ENCODE results near the gene PCDHGB3.
A peak's percentile ranks its signal among the peaks of the same experiment; 100 is the strongest.
"Not testable (repeated sequence)": the region's sequence is repeated elsewhere in the genome, so short reads cannot be mapped to it uniquely, and the experiment has no call there.

The PCDHGB3 gene

DNA sequence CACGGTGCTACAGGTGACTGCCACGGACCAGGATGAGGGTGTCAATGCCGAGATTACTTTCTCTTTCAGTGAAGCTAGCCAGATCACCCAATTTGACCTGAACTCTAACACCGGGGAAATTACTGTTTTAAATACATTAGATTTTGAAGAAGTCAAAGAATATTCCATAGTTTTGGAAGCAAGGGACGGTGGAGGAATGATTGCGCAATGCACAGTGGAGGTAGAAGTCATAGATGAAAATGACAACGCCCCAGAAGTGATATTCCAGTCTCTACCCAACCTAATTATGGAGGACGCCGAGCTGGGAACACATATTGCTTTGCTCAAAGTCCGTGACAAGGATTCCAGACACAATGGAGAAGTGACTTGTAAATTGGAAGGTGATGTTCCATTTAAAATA, 18.6 kb downstream of the PCDHGB3 start:
- TF ChIP-seq, protein P1, sequence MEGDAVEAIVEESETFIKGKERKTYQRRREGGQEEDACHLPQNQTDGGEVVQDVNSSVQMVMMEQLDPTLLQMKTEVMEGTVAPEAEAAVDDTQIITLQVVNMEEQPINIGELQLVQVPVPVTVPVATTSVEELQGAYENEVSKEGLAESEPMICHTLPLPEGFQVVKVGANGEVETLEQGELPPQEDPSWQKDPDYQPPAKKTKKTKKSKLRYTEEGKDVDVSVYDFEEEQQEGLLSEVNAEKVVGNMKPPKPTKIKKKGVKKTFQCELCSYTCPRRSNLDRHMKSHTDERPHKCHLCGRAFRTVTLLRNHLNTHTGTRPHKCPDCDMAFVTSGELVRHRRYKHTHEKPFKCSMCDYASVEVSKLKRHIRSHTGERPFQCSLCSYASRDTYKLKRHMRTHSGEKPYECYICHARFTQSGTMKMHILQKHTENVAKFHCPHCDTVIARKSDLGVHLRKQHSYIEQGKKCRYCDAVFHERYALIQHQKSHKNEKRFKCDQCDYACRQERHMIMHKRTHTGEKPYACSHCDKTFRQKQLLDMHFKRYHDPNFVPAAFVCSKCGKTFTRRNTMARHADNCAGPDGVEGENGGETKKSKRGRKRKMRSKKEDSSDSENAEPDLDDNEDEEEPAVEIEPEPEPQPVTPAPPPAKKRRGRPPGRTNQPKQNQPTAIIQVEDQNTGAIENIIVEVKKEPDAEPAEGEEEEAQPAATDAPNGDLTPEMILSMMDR (IDR thresholded peaks at IDR 0.05) = no peak
- no peak for TF ChIP-seq ZFX (IDR thresholded peaks at IDR 0.05; ENCODE audit: borderline replicate concordance)

DNA sequence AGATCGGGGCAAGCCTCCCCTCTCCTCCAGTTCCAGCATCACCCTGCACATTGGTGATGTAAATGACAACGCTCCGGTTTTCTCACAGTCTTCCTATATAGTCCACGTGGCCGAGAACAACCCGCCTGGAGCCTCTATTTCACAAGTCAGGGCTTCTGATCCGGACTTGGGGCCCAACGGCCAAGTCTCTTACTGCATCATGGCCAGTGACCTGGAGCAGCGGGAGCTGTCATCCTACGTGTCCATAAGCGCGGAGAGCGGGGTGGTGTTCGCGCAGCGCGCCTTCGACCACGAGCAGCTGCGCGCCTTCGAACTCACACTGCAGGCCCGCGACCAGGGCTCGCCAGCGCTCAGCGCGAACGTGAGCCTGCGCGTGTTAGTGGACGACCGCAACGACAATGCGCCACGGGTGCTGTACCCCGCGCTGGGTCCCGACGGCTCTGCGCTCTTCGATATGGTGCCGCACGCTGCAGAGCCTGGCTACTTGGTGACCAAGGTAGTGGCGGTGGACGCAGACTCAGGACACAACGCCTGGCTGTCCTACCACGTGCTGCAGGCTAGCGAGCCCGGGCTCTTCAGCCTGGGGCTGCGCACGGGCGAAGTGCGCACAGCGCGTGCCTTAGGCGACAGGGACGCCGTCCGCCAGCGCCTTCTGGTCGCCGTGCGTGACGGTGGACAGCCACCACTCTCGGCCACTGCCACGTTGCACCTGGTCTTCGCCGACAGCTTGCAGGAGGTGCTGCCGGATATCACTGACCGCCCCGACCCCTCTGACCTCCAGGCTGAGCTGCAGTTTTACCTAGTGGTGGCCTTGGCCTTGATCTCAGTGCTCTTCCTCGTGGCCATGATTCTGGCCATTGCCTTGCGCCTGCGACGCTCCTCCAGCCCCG, 19.4 kb downstream of the PCDHGB3 start:
- H3K27ac ChIP-seq = no peak overlapping the region
- TF ChIP-seq, protein P1 (IDR thresholded peaks at IDR 0.05) = no peak
- TF ChIP-seq ZFX (IDR thresholded peaks at IDR 0.05; ENCODE audit: borderline replicate concordance) = no peak

More for the DNA sequence above, 18.6 kb downstream of the PCDHGB3 start:
- no peak overlapping the region for H3K27ac ChIP-seq

DNA sequence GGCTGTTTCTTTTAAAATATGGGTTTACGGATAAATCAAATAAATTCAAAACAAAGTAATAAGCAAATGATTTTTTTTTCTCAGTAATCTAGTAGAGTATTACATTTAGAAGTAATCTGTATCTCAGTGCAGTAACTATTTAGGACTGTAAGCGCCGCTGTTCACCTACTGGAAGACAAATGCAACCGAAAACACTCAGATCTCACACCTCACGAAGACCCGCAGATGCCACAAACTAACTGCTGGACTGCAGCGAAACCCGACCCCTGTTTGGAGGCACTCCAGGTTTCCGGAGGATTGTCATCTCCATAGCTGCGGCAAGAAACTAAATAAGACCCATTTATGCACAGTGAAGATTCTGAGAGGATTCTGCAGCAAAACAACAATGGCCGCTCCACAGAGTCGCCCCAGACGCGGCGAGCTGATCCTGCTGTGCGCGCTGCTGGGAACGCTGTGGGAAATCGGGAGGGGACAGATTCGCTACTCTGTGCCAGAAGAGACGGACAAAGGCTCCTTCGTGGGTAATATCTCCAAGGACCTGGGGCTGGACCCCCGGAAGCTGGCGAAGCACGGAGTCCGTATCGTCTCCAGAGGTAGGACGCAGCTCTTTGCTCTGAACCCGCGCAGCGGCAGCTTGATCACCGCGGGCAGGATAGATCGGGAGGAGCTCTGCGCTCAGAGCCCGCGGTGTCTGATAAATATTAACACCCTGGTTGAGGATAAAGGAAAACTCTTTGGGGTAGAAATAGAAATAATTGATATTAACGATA, 22.6 kb downstream of the PCDHGB3 start, which contains the start of gene PCDHGA8:
Gene PCDHGA8, plus strand, starts transcription at position 205 of the 770 bp plus-strand sequence. Its CDS starts 181 bp downstream, at position 386.
- no peak for TF ChIP-seq ZFX (IDR thresholded peaks at IDR 0.05; ENCODE audit: borderline replicate concordance)
- TF ChIP-seq, protein P1 (IDR thresholded peaks at IDR 0.05) = peak; percentile 32
- H3K27ac ChIP-seq = no peak within 1 kb of the TSS

DNA sequence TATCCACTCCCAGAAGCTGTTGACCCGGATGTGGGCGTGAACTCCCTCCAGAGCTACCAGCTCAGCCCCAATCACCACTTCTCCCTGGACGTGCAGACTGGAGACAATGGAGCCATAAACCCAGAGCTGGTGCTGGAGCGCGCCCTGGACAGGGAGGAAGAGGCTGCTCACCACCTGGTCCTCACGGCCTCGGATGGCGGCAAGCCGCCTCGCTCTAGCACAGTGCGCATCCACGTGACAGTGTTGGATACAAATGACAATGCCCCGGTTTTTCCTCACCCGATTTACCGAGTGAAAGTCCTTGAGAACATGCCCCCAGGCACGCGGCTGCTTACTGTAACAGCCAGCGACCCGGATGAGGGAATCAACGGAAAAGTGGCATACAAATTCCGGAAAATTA, 23.2 kb downstream of the PCDHGB3 start:
- TF ChIP-seq, protein P1 (IDR thresholded peaks at IDR 0.05) = no peak
- no peak for TF ChIP-seq ZFX (IDR thresholded peaks at IDR 0.05; ENCODE audit: borderline replicate concordance)
- H3K27ac ChIP-seq = no peak overlapping the region

DNA sequence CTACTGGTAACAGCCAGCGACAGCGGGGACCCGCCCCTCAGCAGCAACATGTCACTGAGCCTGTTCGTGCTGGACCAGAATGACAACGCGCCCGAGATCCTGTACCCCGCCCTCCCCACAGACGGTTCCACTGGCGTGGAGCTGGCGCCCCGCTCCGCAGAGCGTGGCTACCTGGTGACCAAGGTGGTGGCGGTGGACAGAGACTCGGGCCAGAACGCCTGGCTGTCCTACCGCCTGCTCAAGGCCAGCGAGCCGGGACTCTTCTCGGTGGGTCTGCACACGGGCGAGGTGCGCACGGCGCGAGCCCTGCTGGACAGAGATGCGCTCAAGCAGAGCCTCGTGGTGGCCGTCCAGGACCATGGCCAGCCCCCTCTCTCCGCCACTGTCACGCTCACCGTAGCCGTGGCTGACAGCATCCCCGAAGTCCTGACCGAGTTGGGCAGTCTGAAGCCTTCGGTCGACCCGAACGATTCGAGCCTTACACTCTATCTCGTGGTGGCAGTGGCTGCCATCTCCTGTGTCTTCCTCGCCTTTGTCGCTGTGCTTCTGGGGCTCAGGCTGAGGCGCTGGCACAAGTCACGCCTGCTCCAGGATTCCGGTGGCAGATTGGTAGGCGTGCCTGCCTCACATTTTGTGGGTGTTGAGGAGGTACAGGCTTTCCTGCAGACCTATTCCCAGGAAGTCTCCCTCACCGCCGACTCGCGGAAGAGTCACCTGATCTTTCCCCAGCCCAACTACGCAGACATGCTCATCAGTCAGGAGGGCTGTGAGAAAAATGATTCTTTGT, 24.6 kb downstream of the PCDHGB3 start:
- H3K27ac ChIP-seq = not testable (repeated sequence)

DNA sequence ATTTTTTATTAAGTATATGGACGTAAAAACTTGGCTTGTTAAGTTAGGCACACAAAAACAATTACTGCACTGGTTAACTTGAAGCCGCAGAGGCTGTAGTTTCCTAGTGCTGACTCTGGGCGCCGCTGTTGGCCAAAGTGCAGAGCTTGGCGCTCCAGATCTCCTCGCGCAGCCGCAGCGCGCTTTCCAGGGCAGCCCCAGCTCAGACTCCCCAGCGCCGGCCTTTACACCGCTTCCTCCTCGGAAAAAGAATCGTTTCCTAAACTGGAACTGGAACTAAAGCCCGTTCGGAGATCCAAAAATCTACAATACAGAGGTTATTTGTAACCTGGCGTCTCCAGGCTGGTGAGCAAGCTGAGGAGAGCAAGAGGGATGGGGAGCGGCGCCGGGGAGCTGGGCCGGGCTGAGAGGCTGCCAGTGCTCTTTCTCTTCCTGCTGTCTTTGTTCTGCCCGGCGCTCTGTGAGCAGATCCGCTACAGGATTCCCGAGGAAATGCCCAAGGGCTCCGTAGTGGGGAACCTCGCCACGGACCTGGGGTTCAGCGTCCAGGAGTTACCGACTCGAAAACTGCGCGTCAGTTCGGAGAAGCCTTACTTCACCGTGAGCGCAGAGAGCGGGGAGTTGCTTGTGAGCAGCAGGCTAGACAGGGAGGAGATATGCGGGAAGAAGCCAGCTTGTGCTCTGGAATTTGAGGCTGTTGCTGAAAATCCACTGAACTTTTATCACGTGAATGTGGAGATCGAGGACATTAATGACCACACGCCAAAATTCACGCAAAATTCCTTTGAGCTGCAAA, 27.9 kb downstream of the PCDHGB3 start, which contains the start of gene PCDHGB5:
Gene PCDHGB5, plus strand, starts transcription at position 192 of the 796 bp plus-strand sequence. Its CDS starts 181 bp downstream, at position 373.
- H3K27ac ChIP-seq = not testable (repeated sequence)

DNA sequence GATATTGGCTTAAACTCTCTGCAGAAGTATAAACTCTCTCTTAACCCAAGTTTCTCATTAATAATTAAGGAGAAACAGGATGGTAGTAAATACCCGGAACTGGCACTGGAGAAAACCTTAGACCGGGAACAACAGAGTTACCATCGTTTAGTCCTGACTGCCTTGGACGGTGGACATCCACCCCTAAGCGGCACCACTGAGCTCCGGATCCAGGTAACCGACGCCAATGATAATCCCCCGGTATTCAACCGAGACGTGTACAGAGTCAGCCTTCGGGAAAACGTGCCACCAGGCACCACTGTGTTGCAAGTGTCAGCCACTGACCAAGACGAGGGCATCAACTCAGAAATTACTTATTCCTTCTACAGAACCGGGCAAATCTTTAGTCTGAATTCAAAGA, 28.6 kb downstream of the PCDHGB3 start:
- H3K27ac ChIP-seq = no peak overlapping the region
- TF ChIP-seq, protein P1 (IDR thresholded peaks at IDR 0.05) = no peak
- no peak for TF ChIP-seq ZFX (IDR thresholded peaks at IDR 0.05; ENCODE audit: borderline replicate concordance)
